Thymus (tissue), 11 donors: Measurements from ENCODE around the gene STYXL1. TPM values are rescaled to one million over a fixed set of nuclear protein-coding genes. Genes with fewer than 3 reads are reported as not detected.
A peak's percentile ranks its signal among the peaks of the same experiment; 100 is the strongest.
"Not testable (repeated sequence)": the region's sequence is repeated elsewhere in the genome, so short reads cannot be mapped to it uniquely, and the experiment has no call there.

Experiments
- DNase-seq, 9 donors: peaks; one replicate each; pipeline ENCODE4 v3.0.0-alpha.2; 2013; ENCODE audit warnings: low spot score in 9 of 9, low read depth in 6 of 9, missing footprints in 1 of 9
- H3K27ac ChIP-seq, 2 donors: one replicate each; pipeline ENCODE4 v1.5.1; 2013; ENCODE audit warnings: control low read depth in 1 of 2, low read depth in 1 of 2, low read length in 1 of 2, mild to moderate bottlenecking in 1 of 2, moderate library complexity in 1 of 2
- H3K27me3 ChIP-seq, 2 donors: one replicate each; pipeline ENCODE4 v1.5.1; 2013; ENCODE audit warnings: low read length in 1 of 2; ENCODE audit not compliant: control insufficient read depth in 2 of 2, insufficient read depth in 1 of 2
- H3K36me3 ChIP-seq, 2 donors: one replicate each; pipeline ENCODE4 v1.5.1; 2013; ENCODE audit warnings: low read length in 1 of 2, mild to moderate bottlenecking in 1 of 2, moderate library complexity in 1 of 2; ENCODE audit not compliant: control insufficient read depth in 2 of 2, insufficient read depth in 2 of 2
- H3K4me1 ChIP-seq, 2 donors: one replicate each; pipeline ENCODE4 v1.5.1; 2013; ENCODE audit warnings: low read length in 2 of 2; ENCODE audit not compliant: control insufficient read depth in 2 of 2, insufficient read depth in 2 of 2
- H3K4me3 ChIP-seq, 2 donors: one replicate each; pipeline ENCODE4 v1.5.1; 2013; ENCODE audit warnings: low read length in 2 of 2, control low read depth in 1 of 2, mild to moderate bottlenecking in 1 of 2
- H3K9me3 ChIP-seq, 2 donors: one replicate each; pipeline ENCODE4 v1.5.1; 2013; ENCODE audit warnings: low read length in 1 of 2, mild to moderate bottlenecking in 1 of 2; ENCODE audit not compliant: control insufficient read depth in 2 of 2, insufficient read depth in 1 of 2
- WGBS: extraction: QIAGEN DNeasy Blood & Tissue Kit; methylation state at CpG from one replicate; pipeline ENCODE4 v1.1.7; 2013; 5-methylcytosine and 5-hydroxymethylcytosine counted together
- polyA plus RNA-seq: library from polyadenylated mRNA; stranded (reverse); fragments of 200-250 nt; gene quantifications from one replicate; pipeline ENCODE4 v1.2.3, GENCODE V29; 2013
- total RNA-seq: library from RNA; stranded (reverse); fragments of 120-200 nt; gene quantifications from one replicate; pipeline ENCODE4 v1.2.4, GENCODE V29; 2013
- donor health status: healthy.

STYXL1 gene
- total and polyA plus RNA-seq, 2 donors = 36.9 to 55.9 TPM

GRCh38 chr7:76023002-76023401 is 24.8 kb downstream of the STYXL1 start:
- DNase-seq = no peak
- Histone ChIP-seq H3K9me3 (no peaks in the 10 kb centered on the region), H3K4me3 (no peak overlapping the region), H3K27ac (no peak overlapping the region), H3K27me3 (no peaks in the 10 kb centered on the region), H3K4me1 (peaks cover 4 to 11% of the 10 kb centered on the region in 2 donors), H3K36me3 (peaks cover 15 to 18% of the 10 kb centered on the region in 2 donors)
- 51% methylated on average over 4 of the region's 4 CpGs for WGBS

DNA sequence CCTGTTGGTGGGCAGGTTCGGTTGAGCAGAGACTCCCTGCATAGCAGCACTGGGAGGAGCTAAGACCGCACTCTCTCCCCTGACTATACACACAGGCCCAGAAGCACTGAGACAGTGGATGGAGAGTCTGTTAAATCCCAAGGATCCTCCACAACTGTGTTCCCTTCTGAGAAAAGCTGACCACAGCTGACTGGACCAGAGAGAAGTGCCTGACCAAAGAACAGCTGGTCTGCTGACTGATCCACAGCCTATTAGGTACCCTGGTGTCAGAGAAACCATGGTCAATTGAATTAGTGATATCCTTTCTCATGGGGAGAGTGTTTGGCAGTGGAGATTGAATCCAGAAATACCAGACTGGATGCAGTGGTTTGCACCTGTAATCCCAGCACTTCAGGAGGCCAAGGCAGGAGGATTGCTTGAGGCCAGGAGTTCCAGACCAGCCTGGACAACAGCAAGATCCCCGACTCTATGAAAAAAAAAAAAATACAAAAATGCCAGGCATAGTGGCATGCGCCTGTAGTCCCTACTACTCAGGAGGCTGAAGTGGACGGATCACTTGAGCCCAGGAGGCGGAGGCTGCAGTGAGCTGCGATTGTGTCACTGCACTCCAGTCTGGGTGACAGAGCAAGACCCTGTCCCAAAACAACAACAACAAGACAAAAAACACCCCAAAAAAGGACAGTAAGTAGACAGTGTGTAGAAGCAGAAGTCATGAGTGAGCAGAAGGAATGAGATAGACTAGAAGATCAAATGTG is 25.6 kb downstream of the STYXL1 start:
- Histone ChIP-seq H3K27me3 (no peaks in the 10 kb centered on the region), H3K4me1 (peaks cover 4 to 11% of the 10 kb centered on the region in 2 donors), H3K36me3 (peaks cover 15 to 17% of the 10 kb centered on the region in 2 donors), H3K27ac (no peak overlapping the region), H3K9me3 (no peaks in the 10 kb centered on the region), H3K4me3 (no peak overlapping the region)
- 97% methylated on average over 7 of the region's 7 CpGs for WGBS
- no peak for DNase-seq

DNA sequence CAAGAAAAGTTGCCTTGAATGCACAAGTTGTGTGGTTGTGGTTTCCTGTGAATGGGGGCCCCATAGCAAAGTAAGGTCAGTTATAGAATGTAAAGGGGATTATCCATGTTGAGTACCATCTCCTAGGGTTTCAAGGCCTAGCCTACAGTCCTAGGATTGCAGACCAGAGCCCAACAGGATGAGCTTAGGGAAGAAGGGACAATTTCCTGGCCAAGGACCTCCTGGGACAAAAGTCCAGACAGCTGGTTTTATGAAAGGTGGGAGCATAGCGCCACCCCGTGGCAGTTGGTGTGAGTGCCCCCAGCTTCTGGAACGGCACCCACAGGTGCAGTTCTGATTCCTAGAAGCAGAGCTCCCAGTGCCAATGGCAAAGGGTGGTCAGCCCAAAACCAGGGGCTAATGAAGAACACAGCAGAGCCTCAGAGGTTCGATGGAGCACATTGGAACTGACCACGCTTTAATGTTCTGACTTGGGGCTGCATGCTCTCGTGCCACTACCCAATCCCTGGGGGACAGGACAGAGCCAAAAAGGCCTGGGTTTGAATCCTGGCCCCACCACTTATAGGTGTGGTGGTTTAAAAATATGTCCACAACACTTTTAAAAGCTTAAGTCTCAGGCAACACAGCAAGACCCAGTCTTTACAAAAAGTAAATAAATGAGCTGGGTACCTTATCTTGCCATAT is 27.6 kb downstream of the STYXL1 start:
- 53% methylated on average over 6 of the region's 6 CpGs for WGBS
- DNase-seq = peak; percentile 53 to 85 (median 70)
- H3K4me3 ChIP-seq = no peak overlapping the region
- H3K27me3 ChIP-seq = no peaks in the 10 kb centered on the region
- peaks cover 12 to 15% of the 10 kb centered on the region in 2 donors for H3K36me3 ChIP-seq
- H3K9me3 ChIP-seq = no peaks in the 10 kb centered on the region
- peaks cover 4 to 11% of the 10 kb centered on the region in 2 donors for H3K4me1 ChIP-seq
- H3K27ac ChIP-seq = no peak overlapping the region

- H3K27me3 ChIP-seq, H3K4me3 ChIP-seq, DNase-seq, H3K27ac ChIP-seq, H3K9me3 ChIP-seq: not testable (repeated sequence)
- peaks cover 4 to 11% of the 10 kb centered on the region in 2 donors for H3K4me1 ChIP-seq
- peaks cover 10 to 12% of the 10 kb centered on the region in 2 donors for H3K36me3 ChIP-seq
- 99% methylated on average over 4 of the region's 4 CpGs for WGBS
These were observed 29.3 kb downstream of the STYXL1 start for GRCh38 chr7:76018520-76018919.

GRCh38 chr7:76016191-76016947 is 31.4 kb downstream of the STYXL1 start:
- Histone ChIP-seq H3K27ac (no peak overlapping the region), H3K27me3 (no peaks in the 10 kb centered on the region), H3K9me3 (no peaks in the 10 kb centered on the region), H3K4me3 (no peak overlapping the region), H3K4me1 (peaks cover 4 to 11% of the 10 kb centered on the region in 2 donors), H3K36me3 (peaks cover 14% of the 10 kb centered on the region in 2 donors)
- WGBS = 97% methylated on average over 13 of the region's 13 CpGs
- no peak for DNase-seq

GRCh38 chr7:76011442-76011861 is 36.3 kb downstream of the STYXL1 start:
- H3K9me3 ChIP-seq = no peaks in the 10 kb centered on the region
- DNase-seq = no peak
- WGBS = 93% methylated on average over 8 of the region's 8 CpGs
- peaks cover 0 to 6% of the 10 kb centered on the region in 2 donors for H3K27me3 ChIP-seq
- no peak overlapping the region for H3K27ac ChIP-seq
- H3K4me3 ChIP-seq = no peak overlapping the region
- H3K4me1 ChIP-seq = peaks cover 19 to 21% of the 10 kb centered on the region in 2 donors
- H3K36me3 ChIP-seq = peaks cover 11 to 14% of the 10 kb centered on the region in 2 donors

DNA sequence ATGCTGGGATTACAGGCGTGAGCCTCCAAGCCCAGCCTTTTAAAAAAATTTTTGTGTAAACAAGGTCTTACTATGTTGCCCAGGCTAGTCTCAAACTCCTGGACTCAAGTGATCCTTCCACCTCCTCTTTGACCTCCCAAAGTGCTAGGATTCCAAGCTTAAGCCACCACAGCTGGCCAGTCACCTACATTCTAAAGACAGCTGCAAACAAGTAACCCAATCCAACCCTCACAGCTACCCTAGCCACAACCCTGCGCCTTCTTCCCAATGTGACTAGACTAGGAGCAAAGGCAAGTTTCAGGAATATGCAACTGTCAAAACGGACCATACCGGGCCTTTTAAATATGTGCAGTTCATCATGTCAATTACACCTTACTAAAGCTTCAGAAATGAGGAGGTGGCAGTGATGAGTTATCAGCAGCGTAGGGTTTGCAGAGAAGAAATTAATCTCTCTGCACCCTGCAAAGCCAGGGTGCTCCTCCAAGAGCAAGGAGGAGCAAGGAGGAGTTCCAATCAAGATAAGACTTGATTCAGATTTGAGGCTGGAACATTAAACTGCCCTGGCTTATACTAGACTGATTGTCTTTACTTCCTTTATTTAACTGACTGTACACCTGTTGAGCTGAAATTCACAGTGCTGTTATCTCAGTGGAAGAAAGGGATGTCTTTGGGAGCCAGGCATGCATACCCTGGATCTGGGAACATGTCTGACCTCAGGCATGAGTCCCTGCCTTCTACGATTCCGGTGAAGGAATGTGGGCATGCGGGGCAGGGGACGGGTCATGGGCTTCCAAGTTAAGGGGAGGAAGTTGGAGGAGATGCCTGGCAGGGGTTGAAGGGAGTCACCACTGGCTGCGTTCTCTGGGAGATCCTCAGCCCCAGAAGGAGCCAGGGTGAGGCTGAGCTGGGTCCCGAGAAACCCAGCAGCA is 37.9 kb downstream of the STYXL1 start:
- no peak for DNase-seq
- 96% methylated on average over 11 of the region's 11 CpGs for WGBS

DNA sequence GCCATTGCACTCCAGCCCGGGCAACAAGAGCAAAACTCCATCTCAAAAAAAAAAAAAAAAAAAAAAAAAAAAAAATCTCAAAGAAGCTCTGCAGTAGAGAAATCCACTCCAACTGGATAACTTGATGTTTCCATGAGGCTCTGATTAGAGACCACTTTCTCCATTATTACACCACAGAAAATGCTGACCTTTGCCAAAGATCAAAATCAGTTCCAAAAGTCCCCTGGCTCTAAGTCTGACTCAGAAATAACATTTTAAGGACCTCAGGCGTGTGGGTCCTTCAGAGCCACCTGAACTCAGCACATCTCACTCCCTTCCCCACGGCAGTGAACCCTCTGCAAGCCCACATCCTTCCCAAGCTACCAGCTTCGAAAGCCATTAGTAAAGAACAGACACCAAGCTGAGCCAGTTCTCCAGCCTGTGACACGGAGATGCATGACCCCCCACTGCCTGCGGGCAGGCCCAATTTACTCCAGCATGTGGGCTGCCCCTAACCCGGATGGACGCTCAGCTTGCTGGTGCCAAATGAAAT is 39.6 kb downstream of the STYXL1 start:
- H3K36me3 ChIP-seq = peaks cover 25 to 29% of the 10 kb centered on the region in 2 donors
- DNase-seq = peak in 1 of 9 donors; percentile 27
- 53% methylated on average over 8 of the region's 8 CpGs for WGBS
- H3K9me3 ChIP-seq = no peaks in the 10 kb centered on the region
- no peak overlapping the region for H3K4me3 ChIP-seq
- peaks cover 19 to 21% of the 10 kb centered on the region in 2 donors for H3K4me1 ChIP-seq
- no peak overlapping the region for H3K27ac ChIP-seq
- H3K27me3 ChIP-seq = peaks cover 0 to 6% of the 10 kb centered on the region in 2 donors

More for the DNA sequence above, 37.9 kb downstream of the STYXL1 start:
- Histone ChIP-seq H3K9me3 (no peaks in the 10 kb centered on the region), H3K36me3 (peaks cover 16 to 22% of the 10 kb centered on the region in 2 donors), H3K4me1 (peaks cover 19 to 21% of the 10 kb centered on the region in 2 donors), H3K27me3 (peaks cover 0 to 6% of the 10 kb centered on the region in 2 donors), H3K27ac (no peak overlapping the region), H3K4me3 (no peak overlapping the region)
